A549 treated with DMSO at 1 μM for 4 hours (cell line): ENCODE data around the gene ITPR2. TPM values are rescaled to one million over a fixed set of nuclear protein-coding genes. Genes with fewer than 3 reads are reported as not detected.

Experiments used
- total RNA-seq: library from RNA; stranded (reverse); fragments of 200-300 nt; extraction: Qiagen RNA extraction; gene quantifications from 5 replicates; pipeline ENCODE4 v1.2.3, GENCODE V29; 2022; ENCODE audit warnings: low read depth

ITPR2 gene
- total RNA-seq, result 1.7 to 3.0 TPM (median 2.4 TPM) in 5 replicates

GRCh38 chr12:26832822-26833742 lies at the start of gene ITPR2:
Gene ITPR2 (minus strand): TSS chr12:26833194. CDS start chr12:26832781, 413 bp downstream.

Other genes with a start within 250 kb of the ITPR2 start
- gene INTS13, start 104.8 kb upstream of the ITPR2 start, total RNA-seq, result 28.6 to 35.2 TPM (median 31.2 TPM) in 5 replicates
- 25.3 to 33.8 TPM (median 31.5 TPM) in 5 replicates for gene FGFR1OP2, start 105.3 kb upstream of the ITPR2 start, total RNA-seq
- 63.5 to 79.2 TPM (median 77.2 TPM) in 5 replicates for gene TM7SF3, start 181.2 kb upstream of the ITPR2 start, total RNA-seq
- 29.8 to 34.9 TPM (median 33.0 TPM) in 5 replicates for gene MED21, start 189.4 kb upstream of the ITPR2 start, total RNA-seq
- gene C12orf71, start 249.4 kb upstream of the ITPR2 start, total RNA-seq, result not detected in 5 replicates